GM03348 (cell line): ENCODE measurements around the gene NEK1.

Experiments
- DNase-seq: peaks from one replicate; pipeline ENCODE4 v3.0.0; 2012; ENCODE audit warnings: low spot score

NEK1 gene, protein sequence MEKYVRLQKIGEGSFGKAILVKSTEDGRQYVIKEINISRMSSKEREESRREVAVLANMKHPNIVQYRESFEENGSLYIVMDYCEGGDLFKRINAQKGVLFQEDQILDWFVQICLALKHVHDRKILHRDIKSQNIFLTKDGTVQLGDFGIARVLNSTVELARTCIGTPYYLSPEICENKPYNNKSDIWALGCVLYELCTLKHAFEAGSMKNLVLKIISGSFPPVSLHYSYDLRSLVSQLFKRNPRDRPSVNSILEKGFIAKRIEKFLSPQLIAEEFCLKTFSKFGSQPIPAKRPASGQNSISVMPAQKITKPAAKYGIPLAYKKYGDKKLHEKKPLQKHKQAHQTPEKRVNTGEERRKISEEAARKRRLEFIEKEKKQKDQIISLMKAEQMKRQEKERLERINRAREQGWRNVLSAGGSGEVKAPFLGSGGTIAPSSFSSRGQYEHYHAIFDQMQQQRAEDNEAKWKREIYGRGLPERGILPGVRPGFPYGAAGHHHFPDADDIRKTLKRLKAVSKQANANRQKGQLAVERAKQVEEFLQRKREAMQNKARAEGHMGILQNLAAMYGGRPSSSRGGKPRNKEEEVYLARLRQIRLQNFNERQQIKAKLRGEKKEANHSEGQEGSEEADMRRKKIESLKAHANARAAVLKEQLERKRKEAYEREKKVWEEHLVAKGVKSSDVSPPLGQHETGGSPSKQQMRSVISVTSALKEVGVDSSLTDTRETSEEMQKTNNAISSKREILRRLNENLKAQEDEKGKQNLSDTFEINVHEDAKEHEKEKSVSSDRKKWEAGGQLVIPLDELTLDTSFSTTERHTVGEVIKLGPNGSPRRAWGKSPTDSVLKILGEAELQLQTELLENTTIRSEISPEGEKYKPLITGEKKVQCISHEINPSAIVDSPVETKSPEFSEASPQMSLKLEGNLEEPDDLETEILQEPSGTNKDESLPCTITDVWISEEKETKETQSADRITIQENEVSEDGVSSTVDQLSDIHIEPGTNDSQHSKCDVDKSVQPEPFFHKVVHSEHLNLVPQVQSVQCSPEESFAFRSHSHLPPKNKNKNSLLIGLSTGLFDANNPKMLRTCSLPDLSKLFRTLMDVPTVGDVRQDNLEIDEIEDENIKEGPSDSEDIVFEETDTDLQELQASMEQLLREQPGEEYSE (N-terminal part only)

DNA sequence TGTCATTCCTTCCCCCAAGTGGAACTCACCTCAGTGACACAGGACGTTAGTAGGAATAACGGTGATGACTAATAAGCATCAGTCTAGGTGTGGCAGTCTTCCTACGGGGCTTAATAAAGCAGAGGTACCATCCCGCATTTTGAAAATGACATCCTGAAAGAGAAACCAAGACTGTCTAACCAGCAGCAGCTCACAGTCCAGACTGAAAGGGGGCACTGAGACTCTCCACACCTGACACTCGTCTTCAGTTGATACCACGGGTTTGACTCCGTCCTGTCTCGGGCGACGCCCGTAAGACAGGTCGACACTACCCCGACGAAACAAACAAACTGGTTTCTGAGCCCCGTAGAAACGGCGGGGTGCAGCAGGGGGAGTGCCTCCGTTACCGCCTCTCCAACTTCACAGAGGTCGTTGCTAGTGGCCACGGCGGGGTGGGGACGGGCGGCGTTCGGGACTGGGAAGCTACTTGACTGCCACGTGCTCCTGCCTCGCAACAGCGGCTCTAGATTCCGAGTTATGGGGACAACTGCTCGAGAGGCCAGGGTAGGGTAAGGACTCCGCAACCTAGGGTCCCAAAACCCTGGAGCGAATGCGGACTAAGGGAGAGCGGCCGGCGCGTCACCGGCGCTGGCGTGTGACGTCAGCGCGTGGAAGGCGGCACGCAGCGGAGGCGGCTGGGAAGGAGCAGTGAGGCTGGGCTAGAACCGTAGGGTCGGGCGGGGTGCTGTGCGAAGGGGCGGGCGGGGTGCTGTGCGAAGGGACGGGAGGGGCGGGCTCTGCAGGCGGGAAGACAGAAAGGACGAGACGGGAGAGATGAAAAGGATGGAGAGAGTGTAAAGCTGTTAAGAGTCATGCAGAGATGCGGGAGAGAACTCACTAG, at the start of gene NEK1:
Gene NEK1, minus strand, starts transcription at position 593 of the 880 bp plus-strand sequence. CDS start 9,953 bp downstream, outside the sequence.
- DNase-seq, result peak; percentile 96

DNA sequence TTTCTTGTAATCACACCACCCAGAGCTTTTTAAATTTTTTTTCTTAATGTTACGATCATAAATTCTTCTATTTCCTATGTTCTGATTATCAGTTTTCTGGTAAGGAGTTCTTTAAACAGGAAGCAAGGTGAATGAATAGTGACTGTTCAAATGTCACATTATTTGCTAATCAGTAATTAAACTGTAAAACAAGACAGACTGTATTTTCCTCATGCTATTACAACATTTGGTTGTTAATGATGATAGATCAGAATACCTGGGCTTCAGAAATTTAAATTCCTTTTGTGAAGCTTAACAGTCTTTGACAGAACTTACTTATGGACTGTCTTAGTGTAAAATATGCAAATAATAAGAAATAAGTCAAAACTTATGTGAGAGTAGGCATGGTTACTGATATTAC, 49.4 kb upstream of the NEK1 start:
- DNase-seq, result no peak

- DNase-seq, result no peak
Observed at GRCh38 chr4:169660929-169661328, 48.5 kb upstream of the NEK1 start.

GRCh38 chr4:169659716-169660670, 47.6 kb upstream of the NEK1 start:
- DNase-seq, result peak; percentile 84

GRCh38 chr4:169658975-169659715, 46.8 kb upstream of the NEK1 start:
- DNase-seq, result no peak

DNA sequence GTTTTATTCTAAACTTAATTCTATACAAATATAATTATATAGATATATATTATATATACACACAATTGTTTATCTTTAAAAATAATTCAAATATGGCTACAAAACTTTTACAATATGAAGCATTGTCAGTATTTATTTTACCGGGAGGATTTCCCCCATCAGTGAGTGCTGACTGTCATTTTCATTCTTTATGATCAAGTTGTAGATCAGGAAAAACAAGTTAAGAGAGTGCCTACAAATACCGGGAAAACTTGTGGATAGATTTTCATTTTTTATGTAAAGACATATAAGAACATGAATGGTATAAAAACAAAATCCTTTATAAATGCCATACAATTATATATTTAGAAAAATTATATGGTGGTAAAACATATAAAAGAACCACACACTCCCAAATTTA, 45.8 kb upstream of the NEK1 start:
- no peak for DNase-seq

DNA sequence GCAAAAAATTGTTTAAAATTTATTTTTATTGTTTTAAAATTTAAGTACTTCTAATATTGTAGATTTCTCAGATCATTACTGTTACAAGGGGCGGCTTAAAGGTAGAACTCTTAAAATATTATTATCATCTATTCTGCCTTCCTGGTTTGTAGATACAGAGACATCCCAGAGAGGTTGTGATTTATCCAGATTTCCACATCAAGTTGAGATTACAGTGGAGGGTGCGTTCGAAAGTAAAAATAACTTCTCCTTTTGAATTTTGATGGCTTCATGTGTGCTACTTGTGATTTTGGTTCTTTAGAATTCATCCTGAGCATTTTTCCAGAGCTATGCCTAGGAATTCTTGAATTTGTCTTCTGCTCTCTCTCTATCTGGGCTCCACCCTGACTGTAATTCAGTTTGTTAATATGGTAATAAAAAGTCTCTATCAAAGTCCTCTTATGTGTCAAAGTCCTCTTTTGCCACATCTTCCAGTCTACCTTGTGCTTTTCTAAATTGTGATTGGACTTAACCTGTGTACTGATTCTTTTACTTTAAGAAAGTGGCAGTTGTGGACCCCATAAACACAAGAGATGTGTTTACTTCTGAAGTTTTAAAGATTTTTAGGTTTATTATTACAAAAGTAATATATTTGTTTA, 45.2 kb upstream of the NEK1 start:
- DNase-seq, result no peak

DNA sequence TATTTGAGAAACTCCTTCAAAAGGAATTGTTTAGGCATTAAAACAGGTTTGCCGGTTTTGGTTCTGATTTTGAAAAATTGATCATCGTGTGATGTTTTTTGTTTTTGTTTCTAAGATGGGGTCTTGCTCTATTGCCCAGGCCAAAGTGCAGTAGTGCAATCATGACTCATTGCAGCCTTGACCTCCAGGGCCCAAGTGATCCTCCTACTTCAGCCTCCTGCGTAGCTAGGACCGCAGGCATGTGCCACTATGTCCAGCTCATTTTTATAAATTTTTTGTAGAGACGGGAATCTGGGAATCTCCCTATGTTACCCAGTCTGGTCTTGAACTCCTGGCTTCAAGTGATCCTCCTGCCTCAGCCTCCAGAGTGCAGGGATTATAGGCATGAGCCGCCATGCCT, 43.0 kb upstream of the NEK1 start:
- no peak for DNase-seq

DNA sequence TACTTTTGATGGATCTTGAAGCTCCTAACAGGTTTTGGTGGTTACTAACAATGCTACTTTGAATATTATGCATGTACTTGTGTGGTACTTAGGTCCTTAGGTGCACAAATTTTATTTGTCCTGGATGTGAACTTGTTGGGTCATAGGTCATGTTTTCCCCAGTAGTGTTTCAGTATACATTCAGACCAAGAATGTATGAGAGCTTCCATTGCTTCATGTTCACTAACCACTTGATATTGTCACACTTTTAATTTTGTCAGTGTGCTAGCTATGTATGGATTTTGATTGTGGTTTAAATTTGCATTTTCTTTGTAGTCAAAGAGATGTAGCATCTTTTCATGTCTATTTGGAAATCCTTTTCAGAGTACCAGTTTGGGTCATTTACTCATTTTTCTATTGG, 40.2 kb upstream of the NEK1 start:
- DNase-seq, result no peak

DNA sequence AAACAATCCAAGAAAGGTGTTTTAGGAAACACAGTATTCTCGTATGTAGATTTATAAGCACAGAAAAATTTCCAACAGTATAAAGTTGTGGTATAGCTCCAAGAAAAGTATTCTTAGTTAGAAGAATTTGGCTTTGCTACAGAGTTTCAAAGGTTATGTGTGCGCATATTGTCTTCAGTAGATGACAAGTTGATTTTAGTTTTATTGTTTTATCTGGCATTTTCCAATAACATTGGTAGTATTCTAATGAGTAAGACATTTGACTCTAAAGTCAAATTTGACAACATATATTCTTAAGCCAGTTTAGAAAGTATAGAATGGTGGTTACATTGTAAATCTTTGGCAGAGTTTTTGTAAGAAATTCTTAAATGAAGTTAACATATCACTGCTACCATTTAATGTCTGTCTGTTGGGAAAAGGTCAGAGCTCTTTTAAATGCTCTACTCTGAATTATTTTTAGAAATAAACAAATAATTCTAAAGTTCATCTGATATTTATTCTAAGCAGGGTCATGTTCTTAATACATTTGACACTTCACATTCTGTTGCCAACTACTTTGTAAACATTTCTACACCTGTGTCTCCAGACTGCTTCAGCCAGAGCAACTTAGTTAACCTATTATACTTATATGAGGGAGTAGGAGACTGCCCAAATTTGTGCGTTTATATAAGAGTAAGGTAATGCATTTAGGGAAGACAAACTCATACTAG, 38.0 kb upstream of the NEK1 start:
- no peak for DNase-seq

DNA sequence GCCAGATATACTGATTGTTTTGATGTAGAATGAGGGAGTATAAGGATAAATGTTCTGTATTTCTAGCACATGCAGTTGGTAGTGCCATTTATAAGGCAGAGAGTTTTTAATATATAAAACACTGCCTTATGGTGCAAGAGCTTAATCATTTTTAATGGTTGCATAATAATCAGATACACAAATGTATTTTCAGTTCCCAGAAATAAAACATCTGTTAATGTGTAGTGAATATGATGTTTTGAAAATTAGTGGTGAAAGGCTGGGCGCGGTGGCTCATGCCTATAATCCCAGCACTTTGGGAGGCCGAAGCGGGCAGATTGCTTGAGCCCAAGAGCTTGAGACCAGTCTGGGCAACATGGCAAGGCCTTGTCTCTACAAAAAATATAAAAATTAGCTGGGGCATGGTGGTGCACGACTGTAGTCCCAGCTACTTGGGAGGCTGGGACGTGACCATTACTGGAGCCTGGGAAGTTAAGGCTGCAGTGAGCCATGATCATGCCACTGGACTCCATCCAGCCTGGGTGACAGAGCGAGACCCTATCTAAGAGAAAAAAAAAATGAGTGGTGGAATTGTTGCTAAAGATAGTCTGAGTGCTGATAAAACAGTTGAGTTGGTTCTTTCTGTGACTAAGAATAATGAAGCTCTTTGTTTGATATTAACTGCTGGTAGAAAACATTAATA, 37.3 kb upstream of the NEK1 start:
- no peak for DNase-seq

GRCh38 chr4:169645627-169646026, 33.2 kb upstream of the NEK1 start:
- no peak for DNase-seq

DNA sequence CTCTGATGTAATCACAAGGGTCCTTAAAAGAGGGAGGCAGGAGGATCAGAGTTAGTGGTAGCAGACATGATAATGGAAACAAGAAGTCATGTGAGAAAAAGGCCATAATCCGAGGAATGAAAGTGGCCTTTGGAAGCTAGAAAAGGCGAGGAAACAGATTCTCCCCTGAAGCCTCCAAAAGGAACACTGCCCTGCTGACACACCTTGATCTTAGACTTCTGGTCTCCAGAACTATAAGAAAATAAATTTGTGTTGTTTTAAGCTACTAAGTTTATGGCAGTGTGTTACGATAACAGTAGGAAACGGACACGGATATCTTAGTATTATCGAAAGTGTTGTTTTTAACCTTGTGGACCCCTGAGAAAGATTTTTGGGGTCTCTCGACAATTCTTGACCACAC, 32.4 kb upstream of the NEK1 start:
- DNase-seq, result no peak

DNA sequence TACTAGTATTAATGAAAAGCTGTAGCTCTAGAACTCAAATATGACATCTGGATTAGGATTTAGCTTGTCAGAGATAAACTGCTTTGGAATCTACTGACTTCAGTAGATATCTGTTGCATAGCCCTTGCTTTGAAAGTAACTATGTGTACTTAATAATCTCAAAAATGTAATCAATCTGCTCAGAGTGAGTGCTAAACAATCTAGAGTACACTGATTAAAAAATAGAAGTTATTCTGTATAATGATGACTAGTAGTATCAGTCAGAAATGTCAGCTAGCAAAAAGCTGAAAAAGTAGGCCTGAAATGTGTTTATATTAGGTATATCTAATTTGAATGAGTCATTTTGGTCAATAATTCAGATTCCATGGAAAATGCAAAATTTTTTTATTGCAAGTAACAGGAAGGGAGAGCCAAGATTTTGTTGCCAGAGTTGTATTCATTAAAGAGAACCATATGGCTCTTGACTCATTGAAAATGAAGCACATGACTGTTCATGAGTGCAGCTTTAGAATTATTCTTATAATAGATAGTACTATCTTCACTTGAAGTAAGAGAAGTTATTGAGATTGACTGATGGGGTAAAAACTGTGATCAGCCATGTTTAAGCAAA, 28.0 kb upstream of the NEK1 start:
- DNase-seq, result peak; percentile 59

- DNase-seq, result no peak
Observed at GRCh38 chr4:169634975-169635374, 22.6 kb upstream of the NEK1 start.

DNA sequence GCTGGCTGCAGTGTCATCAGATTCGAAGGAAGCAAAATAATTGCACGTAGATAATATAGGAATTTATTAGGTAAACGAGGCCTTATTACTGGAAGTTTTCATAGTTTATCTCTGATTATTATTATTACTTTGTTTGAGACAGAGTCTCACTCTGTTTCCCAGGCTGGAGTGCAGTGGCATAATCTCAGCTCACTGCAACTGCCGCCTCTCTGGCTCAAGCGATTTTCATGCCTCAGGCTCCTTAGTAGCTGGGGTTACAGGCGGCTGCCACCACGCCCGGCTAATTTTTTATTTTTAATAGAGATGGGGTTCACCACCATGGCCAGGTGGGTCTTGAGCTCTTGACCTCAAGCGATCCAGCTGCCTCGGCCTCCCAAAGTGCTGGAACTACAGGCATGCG, 20.5 kb upstream of the NEK1 start:
- no peak for DNase-seq

DNA sequence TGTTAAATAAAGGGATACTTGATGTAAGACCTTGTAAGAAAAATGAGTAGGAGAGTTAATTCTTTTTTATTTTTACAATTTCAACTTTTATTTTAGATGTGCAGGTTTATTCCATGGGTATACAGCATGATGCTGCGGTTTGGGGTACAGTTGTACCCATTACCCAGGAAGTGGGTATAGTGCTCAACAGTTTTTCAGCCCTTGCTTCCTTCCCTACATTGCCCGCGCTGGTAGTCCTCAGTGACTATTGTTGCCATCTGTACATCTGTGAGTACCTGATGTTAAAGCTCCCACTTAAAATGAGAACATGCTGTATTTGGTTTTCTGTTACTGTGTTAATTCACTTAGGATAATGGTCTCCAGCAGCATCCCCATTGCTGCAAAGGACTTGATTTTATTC, 17.7 kb upstream of the NEK1 start:
- DNase-seq, result no peak

- no peak for DNase-seq
Observed at GRCh38 chr4:169628579-169628978, 16.2 kb upstream of the NEK1 start.
